Sigmoid colon (tissue), 7 donors: ENCODE data around the gene CAP2. TPM values are rescaled to one million over a fixed set of nuclear protein-coding genes. Genes with fewer than 3 reads are reported as not detected.

ENCODE experiments used
- DNase-seq: peaks from one replicate; pipeline ENCODE4 v3.0.0-alpha.2; 2019
- H3K27ac ChIP-seq, 4 donors: fragments of 200-600 bp; sonication (generic); one replicate each; pipeline ENCODE4 v1.5.1; 2016 to 2019; ENCODE audit warnings: mild to moderate bottlenecking in 1 of 4
- H3K27me3 ChIP-seq, 3 donors: fragments of 200-600 bp; sonication (generic); one replicate each; pipeline ENCODE4 v1.5.1; 2019; ENCODE audit warnings: mild to moderate bottlenecking in 1 of 3
- H3K36me3 ChIP-seq, 4 donors: fragments of 200-600 bp; sonication (generic); one replicate each; pipeline ENCODE4 v1.5.1; 2016 to 2019
- H3K4me1 ChIP-seq, 4 donors: fragments of 200-600 bp; sonication (generic); one replicate each; pipeline ENCODE4 v1.5.1; 2017 to 2019
- H3K4me3 ChIP-seq, 4 donors: fragments of 200-600 bp; sonication (generic); one replicate each; pipeline ENCODE4 v1.5.1; 2017 to 2019; ENCODE audit warnings: mild to moderate bottlenecking in 2 of 4, moderate library complexity in 1 of 4
- H3K9me3 ChIP-seq, 4 donors: fragments of 200-600 bp in 3 of 4; sonication (generic) in 3 of 4; one replicate each; pipeline versions ENCODE4 v1.5.1 to v1.6.1; 2013 to 2019
- CTCF ChIP-seq, 4 experiments: fragments of 450-650 bp in 3 of 4; fragments of 200-600 bp in 1 of 4; IDR thresholded peaks; one replicate each; pipeline ENCODE4 v1.5.1; 2016 to 2019; ENCODE audit warnings: antibody characterized with exemption in 4 of 4, mild to moderate bottlenecking in 3 of 4, moderate library complexity in 2 of 4
- EP300 ChIP-seq, 4 donors: sonication (generic); formaldehyde crosslinking; IDR thresholded peaks; one replicate each; pipeline ENCODE4 v1.6.1; 2017; ENCODE audit warnings: antibody characterized with exemption in 4 of 4
- POLR2A ChIP-seq, 2 donors: fragments of 450-650 bp; IDR thresholded peaks; one replicate each; pipeline ENCODE4 v1.6.1; 2016; ENCODE audit warnings: antibody characterized with exemption in 2 of 2, mild to moderate bottlenecking in 2 of 2, moderate library complexity in 2 of 2
- POLR2AphosphoS5 ChIP-seq, 4 donors: sonication (generic); formaldehyde crosslinking; IDR thresholded peaks; one replicate each; pipeline ENCODE4 v1.6.1; 2017; ENCODE audit warnings: antibody characterized with exemption in 4 of 4
- WGBS, 2 donors: extraction: QIAGEN DNeasy Blood & Tissue Kit; methylation state at CpG; one replicate each; pipeline ENCODE4 v1.1.7; 2013; 5-methylcytosine and 5-hydroxymethylcytosine counted together
- intact Hi-C: fragments of 100-400 bp; cut with DNase I; formaldehyde crosslinking; loops from one replicate; pipeline ENCODE4 v1.15.1; 2023
- polyA plus RNA-seq, 3 donors: library from polyadenylated mRNA; stranded (reverse); fragments of 200-250 nt; gene quantifications; one replicate each; pipeline ENCODE4 v1.2.3, GENCODE V29; 2013
- total RNA-seq, 4 donors: library from RNA; depleted of rRNA; stranded (reverse); fragments of >200 nt; gene quantifications; one replicate each; pipeline ENCODE4 v1.1.0, GENCODE V29; 2016
- donor health status: healthy with polysubstance abuse.
- donor health status: Bipolar disorder and iron deficiency.
- donor health status: healthy.

The CAP2 gene
- total and polyA plus RNA-seq, 7 donors, result 0.92 to 67.1 (median 48.3) TPM

DNA sequence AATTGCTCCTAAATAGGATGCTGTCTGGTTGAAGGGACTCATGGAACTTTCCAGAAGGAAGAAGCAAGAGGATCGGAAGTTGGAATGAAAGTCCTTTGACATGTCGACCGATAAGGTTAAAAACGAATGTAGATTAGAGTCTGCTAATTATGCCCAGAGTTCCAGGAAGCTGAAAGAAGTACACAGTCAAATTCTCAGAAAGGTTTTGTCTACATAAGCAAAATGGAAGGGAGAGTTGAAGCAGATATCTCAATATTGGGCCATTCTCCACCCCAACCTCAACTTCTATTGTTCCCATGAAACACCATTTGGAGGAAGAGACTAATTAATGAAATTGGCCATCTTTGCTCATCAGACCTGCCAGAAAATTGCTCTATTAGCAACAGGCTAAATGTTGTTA lies 64.0 kb downstream of the CAP2 start:
- no peaks in the 10 kb centered on the region for H3K36me3 ChIP-seq
- TF ChIP-seq CTCF (IDR thresholded peaks at IDR 0.05) (no peak), EP300 (IDR thresholded peaks at IDR 0.05) (no peak), POLR2A (IDR thresholded peaks at IDR 0.05) (no peak), POLR2AphosphoS5 (IDR thresholded peaks at IDR 0.05) (no peak)
- no peak overlapping the region for H3K4me3 ChIP-seq
- no peak overlapping the region for H3K27ac ChIP-seq
- H3K27me3 ChIP-seq, result no peaks in the 10 kb centered on the region
- intact Hi-C loops, result no loop called here
- H3K4me1 ChIP-seq, result peaks cover 0 to 9% (median 3%) of the 10 kb centered on the region in 4 donors
- WGBS, 2 donors, result 93 to 95% methylated on average over 4 of the region's 4 CpGs
- H3K9me3 ChIP-seq, result no peaks in the 10 kb centered on the region
- DNase-seq, result no peak

GRCh38 chr6:17457956-17458355 lies 64.6 kb downstream of the CAP2 start:
- Histone ChIP-seq H3K4me3 (no peak overlapping the region), H3K27me3 (no peaks in the 10 kb centered on the region), H3K36me3 (no peaks in the 10 kb centered on the region), H3K4me1 (peaks cover 0 to 9% (median 3%) of the 10 kb centered on the region in 4 donors), H3K9me3 (no peaks in the 10 kb centered on the region), H3K27ac (no peak overlapping the region)
- 85 to 92% methylated on average over 3 of the region's 3 CpGs for WGBS, 2 donors
- TF ChIP-seq POLR2AphosphoS5 (IDR thresholded peaks at IDR 0.05), result no peak
- TF ChIP-seq POLR2A (IDR thresholded peaks at IDR 0.05), result no peak
- no peak for TF ChIP-seq CTCF (IDR thresholded peaks at IDR 0.05)
- no peak for TF ChIP-seq EP300 (IDR thresholded peaks at IDR 0.05)
- intact Hi-C loops, result no loop called here
- no peak for DNase-seq

- no peak overlapping the region for H3K4me3 ChIP-seq
- peaks cover 0 to 9% (median 3%) of the 10 kb centered on the region in 4 donors for H3K4me1 ChIP-seq
- no peaks in the 10 kb centered on the region for H3K36me3 ChIP-seq
- TF ChIP-seq CTCF (IDR thresholded peaks at IDR 0.05) (no peak), EP300 (IDR thresholded peaks at IDR 0.05) (no peak), POLR2A (IDR thresholded peaks at IDR 0.05) (no peak), POLR2AphosphoS5 (IDR thresholded peaks at IDR 0.05) (no peak)
- WGBS, 2 donors, result 82 to 84% methylated on average over 4 of the region's 4 CpGs
- no peak for DNase-seq
- H3K27ac ChIP-seq, result no peak overlapping the region
- H3K27me3 ChIP-seq, result no peaks in the 10 kb centered on the region
- intact Hi-C loops, result no loop called here
- H3K9me3 ChIP-seq, result no peaks in the 10 kb centered on the region
These were observed 65.6 kb downstream of the CAP2 start for GRCh38 chr6:17458966-17459365.

DNA sequence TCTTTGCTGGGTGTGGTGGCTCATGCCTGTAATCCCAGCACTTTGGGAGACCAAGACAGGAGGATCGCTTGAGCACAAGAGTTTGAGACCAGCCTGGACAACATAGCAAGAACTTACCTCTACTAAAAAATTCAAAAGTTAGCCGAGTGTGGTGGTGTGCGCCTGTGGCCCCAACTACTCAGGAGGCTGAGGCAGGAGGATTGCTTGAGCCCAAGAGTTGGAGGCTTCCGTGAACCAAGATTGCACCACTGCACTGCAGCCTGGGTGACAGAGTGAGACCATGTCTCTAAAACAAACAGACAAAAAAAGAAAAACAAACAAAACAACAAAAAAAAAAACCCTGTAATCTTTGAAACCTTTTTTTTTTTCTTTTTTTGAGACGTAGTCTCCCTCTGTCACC lies 67.5 kb downstream of the CAP2 start:
- no peak for TF ChIP-seq POLR2AphosphoS5 (IDR thresholded peaks at IDR 0.05)
- TF ChIP-seq EP300 (IDR thresholded peaks at IDR 0.05), result no peak
- TF ChIP-seq CTCF (IDR thresholded peaks at IDR 0.05), result no peak
- TF ChIP-seq POLR2A (IDR thresholded peaks at IDR 0.05), result no peak
- H3K36me3 ChIP-seq, result peaks cover 0 to 15% (median 0%) of the 10 kb centered on the region in 4 donors
- 94 to 96% methylated on average over 5 of the region's 5 CpGs for WGBS, 2 donors
- no peak overlapping the region for H3K4me3 ChIP-seq
- DNase-seq, result no peak
- H3K9me3 ChIP-seq, result no peaks in the 10 kb centered on the region
- H3K27ac ChIP-seq, result no peak overlapping the region
- peaks cover 0 to 1% (median 0%) of the 10 kb centered on the region in 4 donors for H3K4me1 ChIP-seq
- H3K27me3 ChIP-seq, result no peaks in the 10 kb centered on the region
- intact Hi-C loops, result no loop called here

GRCh38 chr6:17466147-17466546 lies 72.8 kb downstream of the CAP2 start:
- no peak for DNase-seq
- intact Hi-C loops, result loop anchor here (5.0 kb wide), 2 partner anchors 74 to 309 kb away; partner anchors contain the start of gene CAP2
- WGBS, 2 donors, result 85 to 91% methylated on average over 5 of the region's 5 CpGs

More at GRCh38 chr6:17466147-17466546, 72.8 kb downstream of the CAP2 start:
- H3K27me3 ChIP-seq, result no peaks in the 10 kb centered on the region
- no peaks in the 10 kb centered on the region for H3K9me3 ChIP-seq
- peak overlapping the region in 1 of 4 donors; percentile 18 for H3K27ac ChIP-seq
- H3K4me3 ChIP-seq, result no peak overlapping the region
- peaks cover 0 to 43% (median 25%) of the 10 kb centered on the region in 4 donors for H3K4me1 ChIP-seq
- no peak for TF ChIP-seq POLR2A (IDR thresholded peaks at IDR 0.05)
- no peak for TF ChIP-seq EP300 (IDR thresholded peaks at IDR 0.05)
- no peak for TF ChIP-seq CTCF (IDR thresholded peaks at IDR 0.05)
- no peak for TF ChIP-seq POLR2AphosphoS5 (IDR thresholded peaks at IDR 0.05)
- peaks cover 0 to 27% (median 0%) of the 10 kb centered on the region in 4 donors for H3K36me3 ChIP-seq
